Keratinocyte (primary cell): ENCODE data around the gene CDIPT.

Experiments
- CTCF ChIP-seq, 3 experiments: IDR thresholded peaks in 1 of 3; conservative IDR thresholded peaks in 1 of 3; optimal IDR thresholded peaks in 1 of 3; 2 replicates in 2 of 3; 3 replicates in 1 of 3; pipeline versions ENCODE3 to v1.5.1; 2011; ENCODE audit warnings: low read length in 3 of 3, mild to moderate bottlenecking in 3 of 3, moderate library complexity in 2 of 3, control low read depth in 1 of 3, inconsistent platforms in 1 of 3; ENCODE audit not compliant: insufficient read depth in 2 of 3; ENCODE audit errors: extremely low read depth in 1 of 3
- EZH2 ChIP-seq: IDR thresholded peaks from one replicate; pipeline ENCODE4 v1.6.1; 2012; ENCODE audit warnings: inconsistent platforms, mild to moderate bottlenecking, low read length, moderate library complexity

- TF ChIP-seq CTCF (optimal IDR thresholded peaks at IDR 0.05 in 1 of 3, IDR thresholded peaks at IDR 0.05 in 1 of 3, conservative IDR thresholded peaks at IDR 0.05 in 1 of 3; ENCODE audit: extremely low read depth in 1 of 3, insufficient read depth in 2 of 3, low read length in 3 of 3) (no peak), EZH2 (no peak)
Observed at GRCh38 chr16:29910819-29911675, 48.0 kb upstream of the CDIPT start.
